ENCODE data around the gene RWDD1. TPM values are rescaled to one million over a fixed set of nuclear protein-coding genes. Genes with fewer than 3 reads are reported as not detected.

Gene RWDD1
- total and polyA plus RNA-seq, 8 donors = 8.7 to 98.1 (median 47.6) TPM

GRCh38 chr6:116625872-116626271, 54.6 kb downstream of the RWDD1 start:
- H3K9me3 ChIP-seq = no peaks in the 10 kb centered on the region
- WGBS, 5 donors = 95 to 99% (median 97%) methylated on average over 3 of the region's 3 CpGs
- H3K4me3 ChIP-seq = no peak overlapping the region
- no peaks in the 10 kb centered on the region for H3K4me1 ChIP-seq
- H3K27me3 ChIP-seq = no peaks in the 10 kb centered on the region
- H3K27ac ChIP-seq = no peak overlapping the region
- no peak for DNase-seq
- intact Hi-C loops (cut with DNase I; ENCODE audit: low total_unique reads) = no loop called here
- H3K36me3 ChIP-seq = no peaks in the 10 kb centered on the region
- no peak for TF ChIP-seq EP300 (IDR thresholded peaks at IDR 0.05)
- no peak for TF ChIP-seq POLR2AphosphoS5 (IDR thresholded peaks at IDR 0.05)
- no peak for TF ChIP-seq POLR2A (IDR thresholded peaks at IDR 0.05)
- TF ChIP-seq CTCF (IDR thresholded peaks at IDR 0.05) = no peak

- peak in 1 of 2 donors; percentile 25 for DNase-seq
- H3K9me3 ChIP-seq = no peaks in the 10 kb centered on the region
- intact Hi-C loops (cut with DNase I; ENCODE audit: low total_unique reads) = no loop called here
- no peak overlapping the region for H3K27ac ChIP-seq
- H3K4me1 ChIP-seq = no peaks in the 10 kb centered on the region
- no peaks in the 10 kb centered on the region for H3K27me3 ChIP-seq
- 59 to 77% (median 68%) methylated on average over 5 of the region's 5 CpGs for WGBS, 5 donors
- no peak overlapping the region for H3K4me3 ChIP-seq
- peaks cover 0 to 19% (median 15%) of the 10 kb centered on the region in 4 donors for H3K36me3 ChIP-seq
- no peak for TF ChIP-seq EP300 (IDR thresholded peaks at IDR 0.05)
- no peak for TF ChIP-seq POLR2A (IDR thresholded peaks at IDR 0.05)
- TF ChIP-seq POLR2AphosphoS5 (IDR thresholded peaks at IDR 0.05) = no peak
- TF ChIP-seq CTCF (IDR thresholded peaks at IDR 0.05) = no peak
These were observed 58.3 kb downstream of the RWDD1 start for GRCh38 chr6:116629563-116629981.

GRCh38 chr6:116631379-116631990, 60.2 kb downstream of the RWDD1 start:
- H3K36me3 ChIP-seq = peaks cover 0 to 22% (median 19%) of the 10 kb centered on the region in 4 donors
- H3K4me1 ChIP-seq = no peaks in the 10 kb centered on the region
- H3K4me3 ChIP-seq = no peak overlapping the region
- H3K27ac ChIP-seq = no peak overlapping the region
- no peaks in the 10 kb centered on the region for H3K9me3 ChIP-seq
- H3K27me3 ChIP-seq = no peaks in the 10 kb centered on the region
- 22 to 41% (median 28%) methylated on average over 5 of the region's 5 CpGs for WGBS, 5 donors
- intact Hi-C loops (cut with DNase I; ENCODE audit: low total_unique reads) = no loop called here
- no peak for TF ChIP-seq CTCF (IDR thresholded peaks at IDR 0.05)
- TF ChIP-seq POLR2AphosphoS5 (IDR thresholded peaks at IDR 0.05) = no peak
- TF ChIP-seq POLR2A (IDR thresholded peaks at IDR 0.05) = no peak
- DNase-seq = peak in 1 of 2 donors; percentile 74

GRCh38 chr6:116633685-116634084, 62.4 kb downstream of the RWDD1 start:
- WGBS, 5 donors = 78 to 94% (median 81%) methylated on average over 2 of the region's 2 CpGs
- H3K27ac ChIP-seq = no peak overlapping the region
- TF ChIP-seq POLR2AphosphoS5 (IDR thresholded peaks at IDR 0.05) = no peak
- TF ChIP-seq POLR2A (IDR thresholded peaks at IDR 0.05) = no peak
- TF ChIP-seq CTCF (IDR thresholded peaks at IDR 0.05) = no peak
- TF ChIP-seq EP300 (IDR thresholded peaks at IDR 0.05) = no peak
- no peaks in the 10 kb centered on the region for H3K4me1 ChIP-seq
- peak in 1 of 2 donors; percentile 18 for DNase-seq
- no peaks in the 10 kb centered on the region for H3K9me3 ChIP-seq
- no peak overlapping the region for H3K4me3 ChIP-seq
- H3K36me3 ChIP-seq = peaks cover 0 to 30% (median 27%) of the 10 kb centered on the region in 4 donors
- H3K27me3 ChIP-seq = no peaks in the 10 kb centered on the region
- intact Hi-C loops (cut with DNase I; ENCODE audit: low total_unique reads) = no loop called here

Other genes with a start within 250 kb of the RWDD1 start
- 10 to 100 TPM in 4 of 5 donors, 1 to 10 TPM in 1; 3.8 to 39.8 (median 15.8) TPM for gene DSE, start 200.6 kb upstream of the RWDD1 start, total RNA-seq
- 10 to 100 TPM in 1 of 3 donors, 1 to 10 TPM in 2; 3.9 to 10.7 (median 7.7) TPM for gene DSE, start 200.6 kb upstream of the RWDD1 start, polyA plus RNA-seq
- gene CALHM6, start 110.1 kb upstream of the RWDD1 start, total RNA-seq = 1 to 10 TPM in 2 of 5 donors, not detected in 3; 8.1 to 8.7 TPM
- 1 to 10 TPM; 5.0 to 8.6 (median 8.3) TPM for gene CALHM6, start 110.1 kb upstream of the RWDD1 start, polyA plus RNA-seq
- gene CALHM5, start 59.9 kb upstream of the RWDD1 start, total RNA-seq = 1 to 10 TPM in 2 of 5 donors, under 1 TPM in 3; under 0.01 to 4.2 (median 0.29) TPM
- gene CALHM5, start 59.9 kb upstream of the RWDD1 start, polyA plus RNA-seq = under 1 TPM; 0.10 to 0.44 (median 0.15) TPM
- not detected for gene TRAPPC3L, start 25.8 kb upstream of the RWDD1 start, total RNA-seq
- gene TRAPPC3L, start 25.8 kb upstream of the RWDD1 start, polyA plus RNA-seq = not detected
- gene CALHM4, start 17.8 kb upstream of the RWDD1 start, total RNA-seq = not detected
- not detected for gene CALHM4, start 17.8 kb upstream of the RWDD1 start, polyA plus RNA-seq
- 1 to 10 TPM in 2 of 5 donors, under 1 TPM in 1, not detected in 2; under 0.01 to 5.3 (median 1.7) TPM for gene RSPH4A, start 45.0 kb downstream of the RWDD1 start, total RNA-seq
- gene RSPH4A, start 45.0 kb downstream of the RWDD1 start, polyA plus RNA-seq = under 1 TPM; 0.18 to 0.31 (median 0.19) TPM
- 10 to 100 TPM in 3 of 5 donors, 1 to 10 TPM in 2; 3.2 to 23.5 (median 13.4) TPM for gene ZUP1, start 97.3 kb downstream of the RWDD1 start, total RNA-seq
- gene ZUP1, start 97.3 kb downstream of the RWDD1 start, polyA plus RNA-seq = 1 to 10 TPM; 3.5 to 8.1 (median 6.6) TPM
- 10 to 100 TPM in 3 of 5 donors, 1 to 10 TPM in 2; 3.3 to 37.9 (median 12.3) TPM for gene KPNA5, start 109.7 kb downstream of the RWDD1 start, total RNA-seq
- gene KPNA5, start 109.7 kb downstream of the RWDD1 start, polyA plus RNA-seq = 1 to 10 TPM; 1.5 to 1.7 (median 1.7) TPM
- gene FAM162B, start 194.2 kb downstream of the RWDD1 start, total RNA-seq = 1 to 10 TPM in 1 of 5 donors, not detected in 4; 7.7 TPM
- gene FAM162B, start 194.2 kb downstream of the RWDD1 start, polyA plus RNA-seq = 1 to 10 TPM; 1.4 to 4.0 (median 2.5) TPM

All from stomach (tissue), 9 donors.